Globus pallidus (tissue), 1 donor: ENCODE data around the gene HYI.

Source experiments
- DNase-seq: peaks from one replicate; pipeline ENCODE4 v3.0.0-alpha.2; 2015; ENCODE audit warnings: low spot score

Gene HYI

GRCh38 chr1:43444151-43444828, 9.4 kb downstream of the HYI start:
- DNase-seq, result no peak

- DNase-seq, result no peak
Observed at GRCh38 chr1:43443197-43443946, 10.4 kb downstream of the HYI start.

GRCh38 chr1:43442756-43443155, 11.0 kb downstream of the HYI start:
- DNase-seq, result no peak

- DNase-seq, result no peak
Observed at GRCh38 chr1:43441894-43442637, 11.7 kb downstream of the HYI start.

GRCh38 chr1:43441166-43441893, 12.4 kb downstream of the HYI start:
- DNase-seq, result no peak

- no peak for DNase-seq
Observed at GRCh38 chr1:43440358-43440757, 13.4 kb downstream of the HYI start.

- DNase-seq, result no peak
Observed at GRCh38 chr1:43439781-43440180, 13.9 kb downstream of the HYI start.

GRCh38 chr1:43438953-43439581, 14.7 kb downstream of the HYI start:
- DNase-seq, result no peak

- no peak for DNase-seq
Observed at GRCh38 chr1:43438576-43438952, 15.2 kb downstream of the HYI start.

GRCh38 chr1:43438006-43438405, 15.7 kb downstream of the HYI start:
- no peak for DNase-seq

GRCh38 chr1:43437031-43437973, 16.4 kb downstream of the HYI start:
- DNase-seq, result no peak

- no peak for DNase-seq
Observed at GRCh38 chr1:43436371-43436770, 17.4 kb downstream of the HYI start.

GRCh38 chr1:43435146-43436145, 18.3 kb downstream of the HYI start:
- no peak for DNase-seq

GRCh38 chr1:43434256-43434655, 19.5 kb downstream of the HYI start:
- no peak for DNase-seq

- no peak for DNase-seq
Observed at GRCh38 chr1:43432907-43433306, 20.8 kb downstream of the HYI start.

GRCh38 chr1:43432171-43432860, 21.4 kb downstream of the HYI start:
- DNase-seq, result no peak

- no peak for DNase-seq
Observed at GRCh38 chr1:43431676-43432075, 22.1 kb downstream of the HYI start.

- DNase-seq, result no peak
Observed at GRCh38 chr1:43430831-43431230, 22.9 kb downstream of the HYI start.

GRCh38 chr1:43427941-43428340, 25.8 kb downstream of the HYI start:
- DNase-seq, result no peak
